HG02973 (cell line): Measurements from ENCODE around the gene TBX15.

Experiments used
- ATAC-seq: cut with Tn5 transposase; IDR thresholded peaks from one replicate; pipeline ENCODE4 v1.9.1; 2021; ENCODE audit warnings: moderate library complexity; ENCODE audit not compliant: unreplicated experiment

The TBX15 gene

GRCh38 chr1:118988186-118989005 is at the start of gene TBX15:
Gene TBX15, minus strand, starts transcription at chr1:118988343. Its CDS starts 548 bp downstream, at chr1:118987795.
- ATAC-seq: no peak

GRCh38 chr1:119034359-119034758 is 46.2 kb upstream of the TBX15 start:
- no peak for ATAC-seq

GRCh38 chr1:119032986-119033385 is 44.8 kb upstream of the TBX15 start:
- ATAC-seq: no peak

- no peak for ATAC-seq
Measured at GRCh38 chr1:119027759-119028158, 39.6 kb upstream of the TBX15 start.

- ATAC-seq: no peak
Measured at GRCh38 chr1:119026956-119027355, 38.8 kb upstream of the TBX15 start.

GRCh38 chr1:119015547-119015946 is 27.4 kb upstream of the TBX15 start:
- no peak for ATAC-seq

- no peak for ATAC-seq
Measured at GRCh38 chr1:119012383-119012782, 24.2 kb upstream of the TBX15 start.

GRCh38 chr1:119011706-119012105 is 23.6 kb upstream of the TBX15 start:
- no peak for ATAC-seq

GRCh38 chr1:119011116-119011515 is 23.0 kb upstream of the TBX15 start:
- ATAC-seq: no peak

GRCh38 chr1:119010201-119010600 is 22.1 kb upstream of the TBX15 start:
- ATAC-seq: no peak

GRCh38 chr1:119009312-119009655 is 21.1 kb upstream of the TBX15 start:
- no peak for ATAC-seq

GRCh38 chr1:119008483-119009311 is 20.6 kb upstream of the TBX15 start:
- ATAC-seq: no peak

- ATAC-seq: no peak
Measured at GRCh38 chr1:119007670-119008482, 19.7 kb upstream of the TBX15 start.

GRCh38 chr1:119007339-119007669 is 19.2 kb upstream of the TBX15 start:
- no peak for ATAC-seq

GRCh38 chr1:119006406-119007279 is 18.5 kb upstream of the TBX15 start:
- ATAC-seq: no peak

- no peak for ATAC-seq
Measured at GRCh38 chr1:119005724-119006405, 17.7 kb upstream of the TBX15 start.

GRCh38 chr1:119004781-119005180 is 16.6 kb upstream of the TBX15 start:
- ATAC-seq: no peak

- ATAC-seq: no peak
Measured at GRCh38 chr1:119004129-119004527, 16.0 kb upstream of the TBX15 start.

GRCh38 chr1:119003413-119004128 is 15.4 kb upstream of the TBX15 start:
- ATAC-seq: no peak
